ENCODE data around the gene FBXO24. TPM values are rescaled to one million over a fixed set of nuclear protein-coding genes. Genes with fewer than 3 reads are reported as not detected.

The FBXO24 gene
- total and polyA plus RNA-seq, 2 of the 8 experiments (the other 6 are each of a cell fraction or from before 2014, with no cell fraction given) = 0.35 to 0.57 TPM

DNA sequence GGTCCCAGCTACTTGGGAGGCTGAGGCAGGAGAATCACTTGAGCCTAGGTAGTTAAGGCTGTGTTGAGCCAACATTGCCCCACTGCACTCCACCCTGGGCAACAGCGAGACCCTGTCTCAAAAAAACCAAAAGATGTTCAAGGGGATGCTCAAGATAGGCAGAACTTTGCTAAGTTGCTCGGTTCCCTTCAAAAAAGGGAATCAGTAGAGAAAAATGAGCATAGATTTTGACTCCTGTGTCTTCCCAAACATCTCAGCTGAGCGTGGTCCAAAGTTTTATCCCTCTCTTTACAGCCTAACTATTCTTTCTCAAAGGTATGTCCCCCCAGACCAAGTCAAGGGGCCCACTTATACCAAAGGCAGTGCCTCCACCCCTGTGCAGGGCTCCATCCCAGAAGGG, 33.1 kb upstream of the FBXO24 start (continued):
- no peak for TF ChIP-seq SAP30 (IDR thresholded peaks at IDR 0.05; ENCODE audit: insufficient read depth, insufficient replicate concordance, low read length)
- no peak for TF ChIP-seq EZH2 (IDR thresholded peaks at IDR 0.05; ENCODE audit: low read depth, low read length, severe bottlenecking)
- TF ChIP-seq SRF (IDR thresholded peaks at IDR 0.05; ENCODE audit: low read depth, low read length) = no peak
- no peak for TF ChIP-seq TCF12 (IDR thresholded peaks at IDR 0.05; ENCODE audit: low read depth, low read length)
- TF ChIP-seq, protein P1, sequence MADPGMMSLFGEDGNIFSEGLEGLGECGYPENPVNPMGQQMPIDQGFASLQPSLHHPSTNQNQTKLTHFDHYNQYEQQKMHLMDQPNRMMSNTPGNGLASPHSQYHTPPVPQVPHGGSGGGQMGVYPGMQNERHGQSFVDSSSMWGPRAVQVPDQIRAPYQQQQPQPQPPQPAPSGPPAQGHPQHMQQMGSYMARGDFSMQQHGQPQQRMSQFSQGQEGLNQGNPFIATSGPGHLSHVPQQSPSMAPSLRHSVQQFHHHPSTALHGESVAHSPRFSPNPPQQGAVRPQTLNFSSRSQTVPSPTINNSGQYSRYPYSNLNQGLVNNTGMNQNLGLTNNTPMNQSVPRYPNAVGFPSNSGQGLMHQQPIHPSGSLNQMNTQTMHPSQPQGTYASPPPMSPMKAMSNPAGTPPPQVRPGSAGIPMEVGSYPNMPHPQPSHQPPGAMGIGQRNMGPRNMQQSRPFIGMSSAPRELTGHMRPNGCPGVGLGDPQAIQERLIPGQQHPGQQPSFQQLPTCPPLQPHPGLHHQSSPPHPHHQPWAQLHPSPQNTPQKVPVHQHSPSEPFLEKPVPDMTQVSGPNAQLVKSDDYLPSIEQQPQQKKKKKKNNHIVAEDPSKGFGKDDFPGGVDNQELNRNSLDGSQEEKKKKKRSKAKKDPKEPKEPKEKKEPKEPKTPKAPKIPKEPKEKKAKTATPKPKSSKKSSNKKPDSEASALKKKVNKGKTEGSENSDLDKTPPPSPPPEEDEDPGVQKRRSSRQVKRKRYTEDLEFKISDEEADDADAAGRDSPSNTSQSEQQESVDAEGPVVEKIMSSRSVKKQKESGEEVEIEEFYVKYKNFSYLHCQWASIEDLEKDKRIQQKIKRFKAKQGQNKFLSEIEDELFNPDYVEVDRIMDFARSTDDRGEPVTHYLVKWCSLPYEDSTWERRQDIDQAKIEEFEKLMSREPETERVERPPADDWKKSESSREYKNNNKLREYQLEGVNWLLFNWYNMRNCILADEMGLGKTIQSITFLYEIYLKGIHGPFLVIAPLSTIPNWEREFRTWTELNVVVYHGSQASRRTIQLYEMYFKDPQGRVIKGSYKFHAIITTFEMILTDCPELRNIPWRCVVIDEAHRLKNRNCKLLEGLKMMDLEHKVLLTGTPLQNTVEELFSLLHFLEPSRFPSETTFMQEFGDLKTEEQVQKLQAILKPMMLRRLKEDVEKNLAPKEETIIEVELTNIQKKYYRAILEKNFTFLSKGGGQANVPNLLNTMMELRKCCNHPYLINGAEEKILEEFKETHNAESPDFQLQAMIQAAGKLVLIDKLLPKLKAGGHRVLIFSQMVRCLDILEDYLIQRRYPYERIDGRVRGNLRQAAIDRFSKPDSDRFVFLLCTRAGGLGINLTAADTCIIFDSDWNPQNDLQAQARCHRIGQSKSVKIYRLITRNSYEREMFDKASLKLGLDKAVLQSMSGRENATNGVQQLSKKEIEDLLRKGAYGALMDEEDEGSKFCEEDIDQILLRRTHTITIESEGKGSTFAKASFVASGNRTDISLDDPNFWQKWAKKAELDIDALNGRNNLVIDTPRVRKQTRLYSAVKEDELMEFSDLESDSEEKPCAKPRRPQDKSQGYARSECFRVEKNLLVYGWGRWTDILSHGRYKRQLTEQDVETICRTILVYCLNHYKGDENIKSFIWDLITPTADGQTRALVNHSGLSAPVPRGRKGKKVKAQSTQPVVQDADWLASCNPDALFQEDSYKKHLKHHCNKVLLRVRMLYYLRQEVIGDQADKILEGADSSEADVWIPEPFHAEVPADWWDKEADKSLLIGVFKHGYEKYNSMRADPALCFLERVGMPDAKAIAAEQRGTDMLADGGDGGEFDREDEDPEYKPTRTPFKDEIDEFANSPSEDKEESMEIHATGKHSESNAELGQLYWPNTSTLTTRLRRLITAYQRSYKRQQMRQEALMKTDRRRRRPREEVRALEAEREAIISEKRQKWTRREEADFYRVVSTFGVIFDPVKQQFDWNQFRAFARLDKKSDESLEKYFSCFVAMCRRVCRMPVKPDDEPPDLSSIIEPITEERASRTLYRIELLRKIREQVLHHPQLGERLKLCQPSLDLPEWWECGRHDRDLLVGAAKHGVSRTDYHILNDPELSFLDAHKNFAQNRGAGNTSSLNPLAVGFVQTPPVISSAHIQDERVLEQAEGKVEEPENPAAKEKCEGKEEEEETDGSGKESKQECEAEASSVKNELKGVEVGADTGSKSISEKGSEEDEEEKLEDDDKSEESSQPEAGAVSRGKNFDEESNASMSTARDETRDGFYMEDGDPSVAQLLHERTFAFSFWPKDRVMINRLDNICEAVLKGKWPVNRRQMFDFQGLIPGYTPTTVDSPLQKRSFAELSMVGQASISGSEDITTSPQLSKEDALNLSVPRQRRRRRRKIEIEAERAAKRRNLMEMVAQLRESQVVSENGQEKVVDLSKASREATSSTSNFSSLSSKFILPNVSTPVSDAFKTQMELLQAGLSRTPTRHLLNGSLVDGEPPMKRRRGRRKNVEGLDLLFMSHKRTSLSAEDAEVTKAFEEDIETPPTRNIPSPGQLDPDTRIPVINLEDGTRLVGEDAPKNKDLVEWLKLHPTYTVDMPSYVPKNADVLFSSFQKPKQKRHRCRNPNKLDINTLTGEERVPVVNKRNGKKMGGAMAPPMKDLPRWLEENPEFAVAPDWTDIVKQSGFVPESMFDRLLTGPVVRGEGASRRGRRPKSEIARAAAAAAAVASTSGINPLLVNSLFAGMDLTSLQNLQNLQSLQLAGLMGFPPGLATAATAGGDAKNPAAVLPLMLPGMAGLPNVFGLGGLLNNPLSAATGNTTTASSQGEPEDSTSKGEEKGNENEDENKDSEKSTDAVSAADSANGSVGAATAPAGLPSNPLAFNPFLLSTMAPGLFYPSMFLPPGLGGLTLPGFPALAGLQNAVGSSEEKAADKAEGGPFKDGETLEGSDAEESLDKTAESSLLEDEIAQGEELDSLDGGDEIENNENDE (IDR thresholded peaks at IDR 0.05; ENCODE audit: insufficient replicate concordance, low read length) = no peak

All from H1 (cell line).